K562 (cell line): ENCODE measurements around the gene PPOX. TPM values are rescaled to one million over a fixed set of nuclear protein-coding genes. Genes with fewer than 3 reads are reported as not detected.

Experiments
- ARID2 ChIP-seq: fragments of 450-650 bp; IDR thresholded peaks from 2 replicates; pipeline ENCODE4 v1.6.1; 2017; ENCODE audit warnings: antibody characterized with exemption, mild to moderate bottlenecking
- CBX2 ChIP-seq: fragments of 200-600 bp; sonication (generic); IDR thresholded peaks from one replicate; pipeline ENCODE4 v1.6.1; 2012; ENCODE audit warnings: mild to moderate bottlenecking, low read length, inconsistent platforms; ENCODE audit not compliant: insufficient read depth, poor library complexity, severe bottlenecking
- CHD1 ChIP-seq: fragments of 200-600 bp; sonication (generic); IDR thresholded peaks from one replicate; pipeline ENCODE4 v1.6.1; 2012; ENCODE audit warnings: mild to moderate bottlenecking, moderate library complexity, low read length, inconsistent platforms
- DMBX1 ChIP-seq: fragments of 250-450 bp; sonication (Bioruptor Pico); IDR thresholded peaks from 2 replicates; pipeline ENCODE4 v1.8.0; 2022; ENCODE audit warnings: inconsistent platforms, mild to moderate bottlenecking, moderate library complexity, borderline replicate concordance
- ERF ChIP-seq: fragments of 450-650 bp; formaldehyde crosslinking; IDR thresholded peaks from 2 replicates; pipeline ENCODE4 v1.4.0; 2020; ENCODE audit warnings: mild to moderate bottlenecking, mixed read lengths
- EWSR1 ChIP-seq: fragments of 450-650 bp; IDR thresholded peaks from 2 replicates; pipeline ENCODE4 v1.6.1; 2018; ENCODE audit warnings: borderline replicate concordance, mild to moderate bottlenecking, low read depth, moderate library complexity; ENCODE audit not compliant: partially characterized antibody
- FOXP1 ChIP-seq: sonication (generic); formaldehyde crosslinking; IDR thresholded peaks from 2 replicates; pipeline ENCODE4 v1.8.0; 2022; ENCODE audit warnings: mild to moderate bottlenecking, missing genetic modification reagents
- GATAD2A ChIP-seq: fragments of 450-650 bp; IDR thresholded peaks from 2 replicates; pipeline ENCODE4 v1.6.1; 2017
- KDM5B ChIP-seq: fragments of 200-600 bp; sonication (generic); IDR thresholded peaks from 2 replicates; pipeline ENCODE4 v1.6.1; 2012; ENCODE audit warnings: low read depth, mild to moderate bottlenecking, moderate library complexity, low read length, control low read depth, inconsistent platforms; ENCODE audit not compliant: insufficient replicate concordance
- MAZ ChIP-seq, 2 experiments: fragments of 450-650 bp in 1 of 2; sonication (generic) in 1 of 2; formaldehyde crosslinking; IDR thresholded peaks in 1 of 2; conservative IDR thresholded peaks in 1 of 2; 2 replicates each; pipeline versions ENCODE4 v1.4.0 to v1.5.0; 2020; ENCODE audit warnings: mild to moderate bottlenecking in 1 of 2, missing genetic modification reagents in 1 of 2
- NFE2 ChIP-seq: IDR thresholded peaks from 2 replicates; pipeline ENCODE4 v1.6.1; 2014; ENCODE audit warnings: antibody characterized with exemption, low read depth
- RNF2 ChIP-seq: sonication (generic); IDR thresholded peaks from 2 replicates; pipeline ENCODE4 v1.6.1; 2016
- SAFB2 ChIP-seq: fragments of 200-400 bp; formaldehyde crosslinking; IDR thresholded peaks from 2 replicates; pipeline ENCODE4 v1.6.1; 2018; ENCODE audit warnings: borderline replicate concordance, low read length, low read depth, moderate library complexity; ENCODE audit not compliant: severe bottlenecking
- TCF3 ChIP-seq: sonication (generic); formaldehyde crosslinking; IDR thresholded peaks from 2 replicates; pipeline ENCODE4 v1.4.0; 2020; ENCODE audit warnings: mild to moderate bottlenecking, missing genetic modification reagents
- ZNF740 ChIP-seq, 3 experiments: fragments of 200-800 bp in 1 of 3; sonication (Bioruptor generic) in 1 of 3; sonication (generic) in 1 of 3; formaldehyde crosslinking in 1 of 3; IDR thresholded peaks; 2 replicates each; pipeline versions ENCODE4 v1.6.1 to v1.8.0; 2016 to 2022; ENCODE audit warnings: mild to moderate bottlenecking in 2 of 3, missing compliant biosample characterization in 2 of 3, missing genetic modification characterization in 2 of 3, missing genetic modification reagents in 1 of 3
- polyA plus RNA-seq, 8 experiments: library from polyadenylated mRNA; depleted of rRNA in 4 of 8; stranded (reverse) in 5 of 8; unstranded in 3 of 8; fragments of >200 nt; fragmentation: Nextera tagmentation in 2 of 8; fragmentation: Illumina TruSeq in 1 of 8; extraction: Ambion mirVana in 2 of 8; extraction: Trizol in 1 of 8; gene quantifications; 2 replicates each; pipeline versions ENCODE4 v1.2.1 to v1.2.3, GENCODE V29; 2011 to 2014; ENCODE audit warnings: inconsistent platforms in 1 of 8, missing spikeins in 1 of 8
- total RNA-seq, 7 experiments: library from RNA; depleted of rRNA in 6 of 7; stranded (reverse); fragments of >200 nt in 6 of 7; fragmentation: Illumina TruSeq in 2 of 7; extraction: Trizol in 2 of 7; gene quantifications; 2 replicates each; pipeline versions ENCODE4 v1.2.1 to v1.2.3, GENCODE V29; 2011 to 2021; ENCODE audit warnings: low replicate concordance in 1 of 7
- TF ChIP-seq, protein P1 (sequence below): fragments of 250-450 bp; sonication (Bioruptor Pico); IDR thresholded peaks from 2 replicates; pipeline ENCODE4 v1.8.0; 2021; ENCODE audit warnings: moderate library complexity, mild to moderate bottlenecking, inconsistent platforms
- TF ChIP-seq, protein P2 (sequence below), 2 experiments: fragments of 450-650 bp; formaldehyde crosslinking in 1 of 2; IDR thresholded peaks; 2 replicates each; pipeline versions ENCODE4 v1.4.0 to v1.6.1; 2014 to 2020; ENCODE audit warnings: mild to moderate bottlenecking in 2 of 2, borderline replicate concordance in 1 of 2, low read depth in 1 of 2

PPOX gene
- total and polyA plus RNA-seq, 9 of the 15 experiments (the other 6 are each of a cell fraction or from before 2014, with no cell fraction given) = 17.0 to 57.1 (median 38.9) TPM

DNA sequence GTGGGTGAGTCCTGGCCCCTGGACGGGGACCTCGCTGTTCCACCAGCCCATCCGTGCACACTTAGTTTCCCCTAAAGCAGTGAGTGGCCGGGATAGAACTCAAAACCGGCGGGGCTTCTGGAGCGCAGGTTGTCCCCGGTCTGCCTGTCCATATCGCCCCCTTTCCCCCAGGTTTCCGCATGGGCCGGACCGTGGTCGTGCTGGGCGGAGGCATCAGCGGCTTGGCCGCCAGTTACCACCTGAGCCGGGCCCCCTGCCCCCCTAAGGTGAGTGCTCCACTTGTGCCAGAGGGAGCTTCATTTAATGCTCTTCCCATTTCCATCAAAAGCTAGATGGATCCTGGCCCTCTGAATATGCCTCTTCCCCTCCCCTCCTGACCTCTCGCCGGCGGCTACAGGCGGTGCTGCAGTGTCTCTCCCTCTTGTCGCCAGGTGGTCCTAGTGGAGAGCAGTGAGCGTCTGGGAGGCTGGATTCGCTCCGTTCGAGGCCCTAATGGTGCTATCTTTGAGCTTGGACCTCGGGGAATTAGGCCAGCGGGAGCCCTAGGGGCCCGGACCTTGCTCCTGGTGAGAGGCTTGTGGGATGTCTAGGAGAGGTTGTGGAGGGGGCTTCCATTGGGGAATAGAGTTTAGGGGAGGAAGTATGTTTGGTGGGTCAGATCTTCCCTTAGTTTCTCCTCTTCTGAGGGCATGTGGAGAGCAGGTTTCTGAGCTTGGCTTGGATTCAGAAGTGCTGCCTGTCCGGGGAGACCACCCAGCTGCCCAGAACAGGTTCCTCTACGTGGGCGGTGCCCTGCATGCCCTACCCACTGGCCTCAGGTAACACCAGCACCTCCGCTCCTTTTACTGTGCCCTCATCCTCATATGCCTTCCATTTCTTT lies 683 bp downstream of the PPOX start (continued):
- no peak for TF ChIP-seq SAFB2
- no peak for TF ChIP-seq EWSR1
- no peak for TF ChIP-seq NFE2
- peak; percentile 45 for TF ChIP-seq KDM5B
- 0 out of 2 replicates have a peak, but pooled peaks have one; percentile 10 for TF ChIP-seq ZNF740 (CRISPR knock-in tag; IDR thresholded peaks at IDR 0.05)
- no peak for TF ChIP-seq ZNF740 (tag; IDR thresholded peaks at IDR 0.05)
- TF ChIP-seq, protein P1, sequence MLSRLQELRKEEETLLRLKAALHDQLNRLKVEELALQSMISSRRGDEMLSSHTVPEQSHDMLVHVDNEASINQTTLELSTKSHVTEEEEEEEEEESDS = no peak
- TF ChIP-seq GATAD2A = 0 out of 2 replicates have a peak, but pooled peaks have one; percentile 1
- TF ChIP-seq FOXP1 (CRISPR knock-in tag) = no peak
- TF ChIP-seq DMBX1 (CRISPR knock-in tag) = 0 out of 2 replicates have a peak, but pooled peaks have one; percentile 11
- TF ChIP-seq, protein P2, sequence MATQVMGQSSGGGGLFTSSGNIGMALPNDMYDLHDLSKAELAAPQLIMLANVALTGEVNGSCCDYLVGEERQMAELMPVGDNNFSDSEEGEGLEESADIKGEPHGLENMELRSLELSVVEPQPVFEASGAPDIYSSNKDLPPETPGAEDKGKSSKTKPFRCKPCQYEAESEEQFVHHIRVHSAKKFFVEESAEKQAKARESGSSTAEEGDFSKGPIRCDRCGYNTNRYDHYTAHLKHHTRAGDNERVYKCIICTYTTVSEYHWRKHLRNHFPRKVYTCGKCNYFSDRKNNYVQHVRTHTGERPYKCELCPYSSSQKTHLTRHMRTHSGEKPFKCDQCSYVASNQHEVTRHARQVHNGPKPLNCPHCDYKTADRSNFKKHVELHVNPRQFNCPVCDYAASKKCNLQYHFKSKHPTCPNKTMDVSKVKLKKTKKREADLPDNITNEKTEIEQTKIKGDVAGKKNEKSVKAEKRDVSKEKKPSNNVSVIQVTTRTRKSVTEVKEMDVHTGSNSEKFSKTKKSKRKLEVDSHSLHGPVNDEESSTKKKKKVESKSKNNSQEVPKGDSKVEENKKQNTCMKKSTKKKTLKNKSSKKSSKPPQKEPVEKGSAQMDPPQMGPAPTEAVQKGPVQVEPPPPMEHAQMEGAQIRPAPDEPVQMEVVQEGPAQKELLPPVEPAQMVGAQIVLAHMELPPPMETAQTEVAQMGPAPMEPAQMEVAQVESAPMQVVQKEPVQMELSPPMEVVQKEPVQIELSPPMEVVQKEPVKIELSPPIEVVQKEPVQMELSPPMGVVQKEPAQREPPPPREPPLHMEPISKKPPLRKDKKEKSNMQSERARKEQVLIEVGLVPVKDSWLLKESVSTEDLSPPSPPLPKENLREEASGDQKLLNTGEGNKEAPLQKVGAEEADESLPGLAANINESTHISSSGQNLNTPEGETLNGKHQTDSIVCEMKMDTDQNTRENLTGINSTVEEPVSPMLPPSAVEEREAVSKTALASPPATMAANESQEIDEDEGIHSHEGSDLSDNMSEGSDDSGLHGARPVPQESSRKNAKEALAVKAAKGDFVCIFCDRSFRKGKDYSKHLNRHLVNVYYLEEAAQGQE (IDR thresholded peaks at IDR 0.05; ENCODE audit: borderline replicate concordance) = no peak; the same call in 1 of the 2 replicates
- TF ChIP-seq, protein P2 (CRISPR knock-in tag; IDR thresholded peaks at IDR 0.05; ENCODE audit: low read depth) = no peak
- no peak for TF ChIP-seq RNF2
- no peak for TF ChIP-seq CBX2
- TF ChIP-seq TCF3 (CRISPR knock-in tag) = no peak
- TF ChIP-seq ERF = no peak
- TF ChIP-seq CHD1 = peak; percentile 86
- TF ChIP-seq MAZ (CRISPR knock-in tag; conservative IDR thresholded peaks at IDR 0.05 in 1 of 2, IDR thresholded peaks at IDR 0.05 in 1 of 2) = no peak; a peak in 1 of 4 replicates
- TF ChIP-seq ARID2 = no peak
